ENCODE data around the gene STOML3.

Gene STOML3

GRCh38 chr13:38980750-38981078 lies 9.9 kb downstream of the STOML3 start:
- DNase-seq: no peak

- no peak for DNase-seq
Observed at GRCh38 chr13:38979891-38980749, 10.5 kb downstream of the STOML3 start.

GRCh38 chr13:38970380-38971051 lies 20.1 kb downstream of the STOML3 start:
- DNase-seq: no peak

- DNase-seq: no peak
Observed at GRCh38 chr13:38969187-38969586, 21.4 kb downstream of the STOML3 start.

GRCh38 chr13:38967446-38967845 lies 23.2 kb downstream of the STOML3 start:
- no peak for DNase-seq

- no peak for DNase-seq
Observed at GRCh38 chr13:38965281-38965680, 25.4 kb downstream of the STOML3 start.

- no peak for DNase-seq
Observed at GRCh38 chr13:38960175-38960574, 30.5 kb downstream of the STOML3 start.

- no peak for DNase-seq
Observed at GRCh38 chr13:38957794-38958592, 32.6 kb downstream of the STOML3 start.

- DNase-seq: no peak
Observed at GRCh38 chr13:38954844-38955243, 35.8 kb downstream of the STOML3 start.

- DNase-seq: no peak
Observed at GRCh38 chr13:38954291-38954690, 36.3 kb downstream of the STOML3 start.

- DNase-seq: no peak
Observed at GRCh38 chr13:38952827-38953226, 37.8 kb downstream of the STOML3 start.

- DNase-seq: no peak
Observed at GRCh38 chr13:38951525-38952313, 38.9 kb downstream of the STOML3 start.

GRCh38 chr13:38950987-38951386 lies 39.6 kb downstream of the STOML3 start:
- DNase-seq: no peak

- DNase-seq: no peak
Observed at GRCh38 chr13:38947054-38947453, 43.6 kb downstream of the STOML3 start.

GRCh38 chr13:38944219-38944618 lies 46.4 kb downstream of the STOML3 start:
- DNase-seq: no peak

GRCh38 chr13:38943231-38943630 lies 47.4 kb downstream of the STOML3 start:
- no peak for DNase-seq

GRCh38 chr13:38941353-38941945 lies 49.2 kb downstream of the STOML3 start:
- DNase-seq: no peak

GRCh38 chr13:38933786-38934185 lies 56.8 kb downstream of the STOML3 start:
- no peak for DNase-seq

GRCh38 chr13:38922170-38922569 lies 68.5 kb downstream of the STOML3 start:
- no peak for DNase-seq

- DNase-seq: no peak
Observed at GRCh38 chr13:38921081-38921480, 69.5 kb downstream of the STOML3 start.
